ENCODE measurements around the gene TUT7. TPM values are rescaled to one million over a fixed set of nuclear protein-coding genes. Genes with fewer than 3 reads are reported as not detected.

Gene TUT7
- total and polyA plus RNA-seq, 10 of the 15 experiments (the other 5 are each of a cell fraction or from before 2014, with no cell fraction given), result 10.0 to 49.8 (median 30.4) TPM

GRCh38 chr9:86288499-86289198, 65.6 kb downstream of the TUT7 start (continued):
- TF ChIP-seq GABPA (IDR thresholded peaks at IDR 0.05; ENCODE audit: low read depth), result no peak

GRCh38 chr9:86287013-86287412, 67.2 kb downstream of the TUT7 start:
- H3K79me2 ChIP-seq (ENCODE audit: control insufficient read depth, insufficient read depth, low read length), result no peaks in the 10 kb centered on the region
- SMC1A ChIA-PET (ENCODE audit: uncharacterized antibody, unreplicated experiment), result no interaction called here
- TF ChIP-seq CTCF (IDR thresholded peaks at IDR 0.05 in 2 of 3, conservative IDR thresholded peaks at IDR 0.05 in 1 of 3; ENCODE audit: control insufficient read depth in 2 of 3, extremely low read depth in 1 of 3, insufficient read depth in 1 of 3, low read depth in 3 of 3, low read length in 3 of 3) (peak; percentile 12 to 25 (median 22); a peak in 3 of 6 replicates), CREB1 (IDR thresholded peaks at IDR 0.05; ENCODE audit: low read depth) (peak; percentile 72), CBX3 (IDR thresholded peaks at IDR 0.05; ENCODE audit: borderline replicate concordance, low read depth) (no peak), LARP7 (IDR thresholded peaks at IDR 0.05) (no peak), CREM (IDR thresholded peaks at IDR 0.05; ENCODE audit: low read depth) (0 out of 2 replicates have a peak, but pooled peaks have one; percentile 33), ZBTB4 (CRISPR knock-in tag; IDR thresholded peaks at IDR 0.05) (no peak), BCLAF1 (IDR thresholded peaks at IDR 0.05) (no peak), CEBPB (IDR thresholded peaks at IDR 0.05; ENCODE audit: borderline replicate concordance in 1 of 2, low read depth in 2 of 2, low read length in 2 of 2) (0 out of 4 replicates have a peak, but pooled peaks of 1 of the 2 experiments have one; percentile 11), RAD21 (IDR thresholded peaks at IDR 0.05; ENCODE audit: insufficient read depth, low read depth, low read length) (peak; percentile 35; the same call in 1 of the 2 replicates)
- in situ Hi-C loops (cut with MboI) (loop anchor here (25.0 kb wide), 1 partner anchor 475 kb away; no protein-coding TSS in a partner anchor), intact Hi-C loops (cut with micrococcal nuclease; ENCODE audit: unreplicated experiment) (no loop called here)
- POLR2A ChIA-PET, result no interaction called here
- ATAC-seq (no peak), DNase-seq (ENCODE audit: low read depth, low spot score) (no peak), FAIRE-seq (no peak)
- no peaks in the 10 kb centered on the region for H3K9me3 ChIP-seq (replicated peaks; ENCODE audit: control insufficient read depth, insufficient read depth, low read length)
- H2AFZ ChIP-seq (ENCODE audit: control insufficient read depth, low read depth, low read length), result no peak overlapping the region
- peaks cover 5% of the 10 kb centered on the region; the same call in 1 of the 2 replicates for H3K4me1 ChIP-seq (ENCODE audit: control insufficient read depth, insufficient read depth, low read length)
- CTCF ChIA-PET, result no interaction called here
- no peaks in the 10 kb centered on the region for H3K27me3 ChIP-seq (replicated peaks in 1 of 2; ENCODE audit: control insufficient read depth in 2 of 2, insufficient read depth in 2 of 2, low read length in 1 of 2)
- H3K4me3 ChIP-seq, result no peak overlapping the region
- WGBS (ENCODE audit: insufficient coverage, insufficient replicate concordance, low lambda C conversion rate, missing lambda C conversion rate), result 62% methylated on average over 7 of the region's 7 CpGs
- no peak overlapping the region for H3K27ac ChIP-seq (ENCODE audit: control insufficient read depth, insufficient read depth)
- H3K4me2 ChIP-seq (ENCODE audit: control insufficient read depth, insufficient read depth), result no peak overlapping the region
- H3K9ac ChIP-seq (ENCODE audit: control insufficient read depth, insufficient read depth, low read length), result no peak overlapping the region
- RAD21 ChIA-PET (ENCODE audit: unreplicated experiment), result no interaction called here
- no peaks in the 10 kb centered on the region; the same call in 1 of the 2 replicates for H4K20me1 ChIP-seq (ENCODE audit: control insufficient read depth, insufficient read depth)
- H3K36me3 ChIP-seq (ENCODE audit: control insufficient read depth in 2 of 2, insufficient read depth in 2 of 2, low read length in 1 of 2), result peaks cover 0 to 14% of the 10 kb centered on the region in 2 experiments; a peak in 3 of 4 replicates
- BruUV-seq (replicated peaks), result no TSS peak
